HuH-7.5 (cell line): ENCODE data around the gene C9.
"Not testable (repeated sequence)": the region's sequence is repeated elsewhere in the genome, so short reads cannot be mapped to it uniquely, and the experiment has no call there.

Experiments
- DNase-seq: peaks from one replicate; pipeline ENCODE4 v3.0.0; 2011; ENCODE audit warnings: low spot score

The C9 gene

DNA sequence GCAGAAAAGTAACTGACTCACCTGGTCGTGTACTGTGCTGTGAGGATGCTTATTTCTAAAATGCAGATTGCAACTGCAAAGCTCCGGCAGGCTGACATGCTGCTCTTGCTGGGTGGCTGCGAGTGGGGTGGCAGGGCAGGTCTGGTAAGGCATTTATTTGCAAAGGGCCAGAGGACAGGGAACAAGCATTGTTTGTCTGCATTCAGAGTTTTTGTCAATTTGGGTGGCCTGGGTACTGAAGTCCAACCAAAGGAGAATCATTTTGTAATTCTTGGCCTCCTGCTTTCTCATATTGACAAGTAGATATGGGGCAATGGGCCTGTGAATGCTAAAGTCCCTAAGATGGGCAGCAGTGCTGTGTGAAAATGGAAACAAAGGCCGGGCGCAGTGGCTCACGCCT is at the start of gene C9:
Gene C9 (minus strand): TSS at position 129 of the 400 bp plus-strand sequence. CDS start 31 bp downstream, at position 98.
- DNase-seq, result no peak

DNA sequence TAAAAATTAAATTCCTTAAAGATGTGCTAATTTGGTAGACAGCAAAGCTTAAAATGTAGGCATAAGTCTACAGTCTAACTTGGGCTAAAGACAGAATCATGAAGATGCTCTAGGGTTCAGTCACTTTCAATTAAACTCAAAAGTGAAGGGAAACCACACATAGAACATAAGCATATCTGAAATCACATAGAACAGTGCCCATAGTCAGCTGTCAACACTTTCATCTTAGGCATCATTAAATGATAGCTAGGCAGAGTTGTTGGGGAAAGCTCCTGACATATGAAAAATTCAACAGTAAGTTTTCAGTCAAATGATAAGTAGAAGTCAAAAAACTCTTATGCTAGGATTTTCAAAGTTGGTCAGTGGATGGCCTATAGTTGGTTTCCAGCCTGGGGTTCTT is 49.5 kb upstream of the C9 start:
- no peak for DNase-seq

DNA sequence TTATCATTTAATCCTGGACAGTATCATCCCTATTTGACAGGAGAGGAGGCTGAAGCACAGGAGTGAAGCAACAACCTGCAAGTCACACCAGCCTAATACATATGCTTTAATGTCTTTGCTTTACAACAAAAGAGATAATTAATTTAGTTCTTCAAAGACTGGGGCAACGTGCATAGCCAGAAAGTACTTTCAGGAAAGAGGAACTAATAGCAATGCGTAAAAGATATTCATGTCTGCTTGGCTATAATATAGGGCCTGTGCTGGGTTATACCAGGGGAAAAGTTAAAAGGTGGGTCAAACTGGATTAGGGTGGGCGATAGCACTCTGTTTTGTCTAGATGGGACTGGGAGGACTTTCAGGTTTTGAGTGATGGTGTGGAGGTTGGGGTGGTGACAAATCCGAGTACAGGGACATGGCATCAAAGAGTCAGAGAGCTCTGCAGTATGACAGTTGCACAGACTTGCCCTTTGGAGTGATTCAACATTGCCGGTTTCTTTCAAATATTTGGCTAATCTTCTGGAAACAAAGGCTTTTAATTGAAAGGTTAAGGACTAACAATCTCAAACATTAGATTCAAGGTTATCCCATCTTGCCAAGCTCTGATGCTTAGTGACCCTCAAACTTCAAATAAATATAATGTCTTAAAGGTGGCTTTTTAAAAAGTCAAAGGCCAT is 48.6 kb upstream of the C9 start:
- DNase-seq, result no peak

DNA sequence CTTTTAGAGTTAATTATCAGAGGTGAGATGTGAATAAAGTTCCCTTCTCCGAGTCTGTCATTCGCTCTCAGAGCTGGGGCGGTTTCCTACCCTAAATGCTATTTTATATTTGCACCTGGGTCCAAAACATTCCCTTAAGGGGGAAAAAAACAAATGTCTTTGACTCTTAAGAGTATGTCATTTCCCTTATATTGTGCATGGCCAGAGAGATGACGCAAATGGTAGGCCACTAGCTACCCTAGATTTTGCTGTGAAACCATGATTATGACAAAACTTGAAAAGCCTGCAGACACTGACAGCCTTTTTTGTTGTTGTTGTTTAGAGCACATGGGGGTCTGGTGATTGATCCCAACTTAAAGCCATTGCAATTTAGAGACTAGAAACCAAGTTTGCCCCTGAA is 47.7 kb upstream of the C9 start:
- DNase-seq, result no peak

DNA sequence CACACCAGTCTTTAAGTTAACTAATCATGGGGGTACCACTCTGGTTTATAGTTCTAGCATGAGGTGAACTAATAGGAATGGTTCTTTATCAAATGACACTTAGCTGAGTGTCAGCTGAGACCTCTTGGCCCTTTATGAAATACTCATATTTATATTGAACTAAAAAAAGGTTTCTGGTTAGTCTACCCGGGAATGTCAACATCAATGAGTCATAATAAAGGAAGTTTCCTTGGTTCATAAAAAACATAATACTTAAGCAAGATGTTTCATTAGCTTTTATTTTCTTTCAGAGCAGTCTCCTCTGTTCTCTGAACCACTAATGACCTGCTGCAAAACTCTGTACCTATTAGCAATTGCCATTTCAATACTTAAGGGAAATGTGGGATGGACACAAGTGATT is 46.8 kb upstream of the C9 start:
- DNase-seq, result no peak

DNA sequence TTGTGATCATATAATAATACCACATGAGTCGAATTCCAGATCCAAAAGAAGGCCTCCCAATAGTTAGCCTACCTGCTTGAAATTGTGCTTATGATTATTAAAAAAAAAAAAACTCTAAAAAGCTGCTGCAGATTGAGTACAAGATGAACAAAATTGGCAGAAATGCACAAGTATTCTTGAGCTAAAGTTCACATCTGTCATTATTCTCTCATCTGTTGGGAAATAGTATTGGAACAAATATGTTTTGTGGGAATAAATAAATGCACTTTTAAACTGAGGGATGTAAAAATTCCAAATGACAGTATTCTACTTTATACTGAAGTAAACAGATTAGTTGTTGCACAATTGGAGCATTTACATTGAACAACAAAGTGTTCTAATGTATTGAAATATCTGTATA is 44.7 kb upstream of the C9 start:
- no peak for DNase-seq

DNA sequence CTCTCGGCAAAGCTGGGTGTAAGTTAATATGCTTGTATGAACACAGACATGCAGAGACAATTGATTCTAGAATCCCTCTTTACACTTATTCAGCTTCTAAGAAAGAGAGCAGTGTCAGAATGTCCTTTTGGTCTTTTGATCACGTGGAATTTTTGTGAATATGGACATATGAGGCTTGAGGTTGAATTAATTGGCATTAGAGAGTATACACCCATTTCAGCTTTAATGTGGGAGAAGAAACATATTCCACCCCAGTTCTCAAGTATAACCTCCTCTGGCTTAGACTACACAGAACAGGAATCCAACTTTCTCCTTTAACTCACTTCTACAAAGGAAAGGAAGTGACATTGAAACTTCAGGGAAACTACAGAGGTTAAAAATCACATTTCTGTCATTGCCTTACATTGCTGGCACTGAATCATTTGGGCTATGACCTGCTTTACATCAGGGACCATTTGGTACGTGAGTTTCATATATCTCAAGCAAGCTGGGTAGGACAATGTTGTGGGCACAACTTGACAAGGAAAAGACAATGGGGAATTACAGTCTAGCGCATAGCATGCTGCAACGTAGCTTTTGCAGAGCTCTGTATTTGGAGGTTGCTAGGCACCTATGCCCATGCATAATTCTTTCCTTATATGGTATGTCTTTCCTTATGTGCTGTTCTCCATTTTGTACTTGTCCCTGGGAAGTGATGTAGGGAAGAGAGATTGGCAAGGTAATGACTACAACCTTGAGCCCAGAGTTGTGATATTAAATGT is 41.0 kb upstream of the C9 start:
- no peak for DNase-seq

DNA sequence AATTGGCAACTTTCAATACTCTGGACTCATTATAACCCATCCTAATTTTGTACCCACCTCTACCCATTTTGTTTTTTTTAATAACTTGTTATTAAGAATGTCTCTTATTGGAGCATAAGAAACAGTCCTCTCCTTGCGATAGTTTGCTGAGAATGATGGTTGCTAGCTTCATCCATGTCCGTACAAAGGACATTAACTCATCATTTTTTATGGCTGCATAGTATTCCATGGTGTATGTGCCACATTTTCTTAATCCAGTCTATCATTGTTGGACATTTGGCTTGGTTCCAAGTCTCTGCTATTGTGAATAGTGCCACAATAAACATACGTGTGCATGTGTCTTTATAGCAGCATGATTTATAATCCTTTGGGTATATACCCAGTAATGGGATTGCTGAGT is 39.5 kb upstream of the C9 start:
- DNase-seq, result not testable (repeated sequence)

DNA sequence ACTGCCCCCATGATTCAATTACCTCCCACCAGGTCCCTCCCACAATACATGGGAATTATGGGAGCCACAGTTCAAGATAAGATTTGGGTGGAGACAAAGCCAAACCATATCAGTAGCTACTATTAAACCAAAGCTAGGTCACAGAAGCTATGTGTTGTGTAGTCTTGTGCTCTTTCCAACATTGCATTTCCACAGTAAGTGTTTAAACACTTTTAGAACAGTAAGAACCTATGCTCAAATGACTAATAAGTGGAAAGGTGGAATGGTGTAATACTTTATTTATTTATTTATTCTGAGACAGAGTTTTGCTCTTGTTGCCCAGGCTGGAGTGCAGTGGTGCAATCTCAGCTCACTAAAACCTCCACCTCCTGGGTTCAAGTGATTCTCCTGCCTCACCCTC is 37.8 kb upstream of the C9 start:
- DNase-seq, result not testable (repeated sequence)

DNA sequence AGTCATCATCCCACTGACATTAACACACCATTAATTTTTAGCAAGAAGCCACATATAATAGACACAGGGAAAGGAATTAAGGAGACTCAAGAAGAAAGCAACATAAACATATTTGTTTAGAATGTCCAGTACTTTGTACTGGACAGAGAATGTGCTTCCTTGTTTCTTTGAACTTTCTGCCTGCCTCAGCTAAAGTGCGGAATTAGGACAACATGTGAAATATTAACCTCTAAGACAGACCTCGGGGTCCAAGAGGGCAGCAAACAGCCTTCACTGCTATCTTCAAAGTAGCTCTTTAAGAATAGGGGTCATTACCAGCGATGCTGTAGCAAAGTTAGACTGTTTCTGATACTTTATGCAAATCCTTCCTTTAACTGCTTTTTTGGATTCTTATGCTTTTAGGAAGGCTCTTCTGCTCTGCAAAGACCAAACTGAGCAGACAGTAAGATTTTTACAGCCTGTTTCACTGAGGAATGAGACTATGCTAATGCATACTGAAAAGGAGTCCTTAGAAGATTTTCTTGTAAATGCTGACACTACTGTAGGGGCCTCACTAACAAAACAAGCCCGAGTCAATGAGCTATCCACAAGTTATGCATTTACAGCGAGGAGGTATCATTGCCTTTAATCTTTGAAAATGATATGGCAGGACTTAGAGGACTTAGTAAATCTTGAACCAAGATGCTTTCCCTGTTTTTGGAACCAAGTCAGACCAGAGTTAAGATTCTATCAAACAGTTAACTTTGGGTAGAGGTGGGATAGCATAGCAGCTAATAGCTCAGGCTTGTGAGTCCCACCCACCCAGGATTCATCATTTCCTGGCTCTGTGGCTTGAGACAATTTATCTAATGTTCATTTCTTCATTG is 36.7 kb upstream of the C9 start:
- no peak for DNase-seq

DNA sequence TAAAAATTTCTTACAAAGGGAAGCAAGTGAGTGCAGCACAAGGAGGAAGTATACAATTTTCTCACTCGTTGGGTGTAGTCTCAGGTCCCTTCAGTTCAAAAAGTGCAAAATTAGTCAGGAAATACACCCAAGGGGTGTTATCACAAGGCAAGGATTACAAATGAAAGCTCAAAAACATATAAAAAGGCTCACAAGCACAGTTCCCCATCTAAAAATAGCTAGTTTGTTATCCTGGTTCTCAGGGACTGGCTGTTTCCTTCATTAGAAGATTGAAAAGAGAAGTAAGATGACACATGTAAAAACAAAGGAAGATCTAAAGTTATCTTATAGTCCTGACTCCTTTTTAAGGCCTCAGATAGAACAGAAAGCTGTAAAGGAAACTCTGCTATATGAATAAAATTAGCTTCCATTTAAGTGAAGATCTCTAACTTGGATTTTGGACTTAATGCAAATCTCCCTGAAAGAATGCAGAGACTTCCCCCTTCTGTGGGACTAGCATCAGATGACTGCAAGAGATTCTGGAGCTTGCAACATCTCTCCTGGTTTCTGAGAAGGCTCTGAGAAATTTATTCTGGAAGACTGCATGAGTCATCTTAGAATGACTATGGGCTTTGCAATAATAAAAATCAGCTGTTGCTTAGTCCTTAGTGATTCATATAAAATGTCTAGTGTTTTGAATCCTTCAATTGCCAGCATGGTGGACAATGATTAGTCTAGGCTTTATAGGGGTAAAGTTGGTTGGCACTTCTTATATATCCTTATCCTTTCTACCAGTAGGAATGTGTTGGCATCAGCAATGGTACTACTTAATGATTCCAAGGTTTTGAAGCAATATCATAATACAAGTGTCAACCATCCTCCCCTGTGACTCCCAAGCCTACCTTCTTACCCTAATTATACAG is 35.1 kb upstream of the C9 start:
- no peak for DNase-seq

DNA sequence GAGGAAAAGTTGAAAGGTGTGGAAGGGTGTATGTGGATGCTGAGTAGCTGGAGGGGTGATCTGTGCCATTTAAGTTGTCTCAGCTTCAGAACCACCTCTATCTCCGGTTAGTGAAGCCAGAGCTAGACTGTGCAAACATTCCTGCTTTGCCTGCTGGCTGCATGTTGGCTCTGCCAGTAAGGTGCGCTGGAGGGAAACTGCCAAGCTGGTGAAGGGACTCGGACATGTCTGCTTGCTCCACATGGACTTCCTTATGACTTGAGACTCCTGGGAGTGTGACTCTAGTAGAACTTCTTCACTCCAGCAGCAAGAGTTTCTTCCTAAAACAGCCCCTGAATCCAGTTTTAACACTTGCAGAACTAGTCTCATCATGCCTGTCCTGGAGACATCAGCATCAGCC is 32.5 kb upstream of the C9 start:
- no peak for DNase-seq

DNA sequence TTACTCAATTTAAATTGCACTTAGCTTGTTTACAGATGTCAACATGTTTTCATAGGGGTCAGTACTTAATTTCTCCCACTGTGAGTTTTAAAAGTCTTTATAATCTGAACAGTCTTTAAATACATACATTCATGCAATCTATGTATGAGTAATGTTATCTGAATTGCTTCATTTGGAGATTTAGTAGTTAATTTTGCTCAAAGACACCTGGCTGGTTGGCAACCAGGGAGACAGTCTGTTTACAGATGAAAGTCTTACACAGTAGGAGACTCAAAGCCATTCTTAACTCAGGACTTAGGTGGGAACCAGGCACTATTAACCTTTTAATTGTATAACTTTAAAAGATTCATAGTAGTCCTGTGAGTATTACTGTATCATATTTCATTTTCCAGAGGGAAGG is 31.2 kb upstream of the C9 start:
- DNase-seq, result no peak

DNA sequence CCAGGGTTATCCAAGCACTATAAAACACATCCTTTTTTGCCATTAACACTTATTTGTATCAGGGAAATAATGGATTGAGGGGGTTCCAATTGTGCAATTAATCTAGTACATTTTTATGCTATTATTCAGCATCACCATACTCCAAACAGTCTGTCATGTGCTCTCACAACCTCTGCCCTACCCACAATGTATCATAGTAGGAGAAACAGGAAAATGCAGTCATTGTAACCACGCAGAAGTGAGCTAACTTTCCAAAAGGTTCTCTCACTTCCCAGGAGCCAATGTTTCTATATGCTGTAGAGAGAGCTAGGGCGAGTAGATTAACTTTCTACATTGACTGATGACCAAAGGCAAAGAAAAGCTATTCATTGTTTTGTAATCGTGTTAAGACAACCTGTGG is 30.7 kb upstream of the C9 start:
- no peak for DNase-seq

DNA sequence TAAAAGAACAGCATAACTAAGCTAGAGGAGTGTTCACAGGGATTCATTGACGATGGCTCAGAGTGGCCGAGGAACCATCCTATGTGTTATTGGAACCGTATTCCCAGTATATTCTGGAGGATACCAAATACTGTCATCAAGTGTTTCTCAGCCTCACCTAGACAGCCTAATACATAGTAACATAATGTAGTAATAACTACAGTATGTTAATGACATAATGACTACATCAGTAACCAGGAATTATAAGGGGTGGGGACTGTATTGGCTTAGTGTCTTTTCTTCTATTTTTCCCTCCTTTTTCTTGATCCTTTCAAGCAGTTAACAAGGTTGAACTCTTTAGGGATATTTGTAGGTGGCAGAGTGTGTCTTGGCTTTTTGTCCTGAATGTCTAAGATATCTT is 26.6 kb upstream of the C9 start:
- DNase-seq, result no peak

DNA sequence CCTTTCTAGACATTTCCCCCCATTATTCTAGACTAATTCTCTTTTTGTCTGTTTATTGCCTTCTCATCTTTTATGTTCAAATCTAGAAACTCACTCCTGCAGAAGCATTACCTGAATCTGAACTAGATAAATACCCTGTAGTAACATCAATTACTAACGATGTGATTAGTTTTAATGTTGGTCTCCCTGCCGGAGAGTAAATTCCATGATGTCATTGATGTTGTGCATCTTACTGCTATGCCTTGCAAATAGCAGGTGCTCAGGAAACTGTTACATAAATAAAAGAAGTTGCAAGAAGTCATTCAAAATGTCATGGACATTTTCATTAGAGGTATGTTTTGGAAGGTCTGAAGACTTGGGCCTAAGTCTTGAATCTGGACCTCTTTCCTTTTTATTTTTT is 23.0 kb upstream of the C9 start:
- no peak for DNase-seq

DNA sequence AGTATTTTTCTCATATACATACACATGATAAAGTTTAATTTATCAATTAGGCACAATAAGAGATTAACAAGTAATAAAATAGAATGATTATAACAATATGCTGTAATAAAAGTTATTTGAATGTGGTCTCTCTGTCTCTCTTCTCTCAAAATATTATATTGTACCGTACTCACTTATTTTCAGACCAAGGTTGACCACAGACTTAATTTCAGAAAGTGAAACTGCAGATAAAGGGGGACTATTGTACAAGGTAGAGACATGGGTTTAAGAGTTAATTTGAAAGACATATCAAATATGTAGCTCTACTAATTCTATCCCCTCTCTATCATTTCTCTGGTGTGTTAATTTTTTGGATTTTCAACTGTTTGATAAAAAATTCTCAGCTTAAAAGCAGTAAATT is 20.0 kb upstream of the C9 start:
- DNase-seq, result no peak

DNA sequence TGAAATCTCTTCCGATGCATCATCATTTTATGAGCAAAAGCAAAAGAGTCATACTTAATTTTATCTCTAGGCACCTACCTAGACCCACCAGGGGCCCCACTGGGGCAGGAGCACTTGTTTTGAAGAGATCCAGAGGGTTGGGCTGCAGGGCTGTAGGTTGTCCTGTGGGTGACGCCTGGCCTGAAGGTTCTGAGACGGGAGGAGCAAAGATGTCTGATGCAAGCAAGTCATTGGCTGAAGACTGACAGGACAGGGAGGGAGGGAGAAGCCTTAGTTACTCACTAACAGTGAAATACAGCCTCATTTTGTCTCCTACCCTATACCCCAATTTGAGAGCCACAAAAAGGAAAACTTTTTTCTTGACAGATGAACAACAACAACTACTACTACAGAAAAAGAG is 17.1 kb upstream of the C9 start:
- DNase-seq, result no peak

DNA sequence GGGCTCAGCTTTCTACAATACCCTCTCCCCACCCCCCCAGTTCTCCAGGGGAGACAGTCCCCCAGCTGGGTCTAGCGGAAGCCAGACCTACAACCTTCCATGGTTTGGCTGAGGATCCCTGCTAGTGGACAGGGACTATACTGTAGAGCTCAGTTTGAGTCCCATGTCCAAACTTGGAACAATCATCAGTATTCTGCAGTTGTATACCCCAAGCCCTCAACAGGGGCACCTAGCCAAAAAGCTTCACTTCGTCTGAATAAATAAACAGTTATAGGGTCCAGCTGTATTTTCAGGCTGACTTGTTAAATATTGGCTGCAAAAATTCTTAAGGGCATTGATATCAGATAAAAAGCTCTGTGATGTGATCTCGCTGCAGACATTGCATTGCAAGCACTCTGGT is 15.4 kb upstream of the C9 start:
- DNase-seq, result no peak

DNA sequence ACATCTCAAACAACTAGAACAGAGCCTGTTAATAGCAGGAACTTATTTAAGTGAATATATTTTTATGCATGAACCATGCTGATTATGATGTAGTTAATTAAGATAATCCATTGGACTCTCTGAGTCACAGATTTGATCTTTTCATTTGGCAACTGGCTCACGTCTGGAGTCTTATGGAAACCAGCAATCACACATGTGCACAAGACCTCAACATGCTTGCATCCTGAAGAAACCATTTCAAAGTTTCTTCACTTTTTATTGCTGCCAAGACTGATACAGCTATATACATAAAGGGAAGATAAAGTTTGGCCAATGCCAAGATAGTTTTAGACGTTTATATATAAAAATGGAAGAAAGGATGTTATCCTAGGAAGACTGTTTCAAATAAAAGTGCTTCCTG is 13.3 kb upstream of the C9 start:
- no peak for DNase-seq

DNA sequence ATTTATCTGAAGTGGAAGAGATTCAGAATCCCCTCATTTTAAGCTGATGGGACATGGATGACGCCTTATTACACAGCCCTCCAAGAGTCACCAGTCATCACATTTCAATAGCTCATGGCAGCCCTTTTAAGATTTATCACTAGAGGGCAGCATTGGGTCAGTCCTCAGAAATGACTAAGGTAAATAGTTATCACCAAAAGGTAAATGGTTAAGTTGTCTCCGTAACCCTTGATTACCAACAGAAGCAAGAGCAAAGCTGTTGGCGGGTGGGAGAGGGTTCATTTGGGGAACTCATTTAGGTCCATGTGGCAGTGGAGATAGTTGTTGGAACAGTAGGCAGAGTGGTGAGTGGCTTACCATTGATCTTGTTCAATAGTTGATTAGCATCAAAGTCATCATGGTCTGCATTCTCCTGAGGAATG is 12.0 kb upstream of the C9 start:
- DNase-seq, result peak; percentile 47

DNA sequence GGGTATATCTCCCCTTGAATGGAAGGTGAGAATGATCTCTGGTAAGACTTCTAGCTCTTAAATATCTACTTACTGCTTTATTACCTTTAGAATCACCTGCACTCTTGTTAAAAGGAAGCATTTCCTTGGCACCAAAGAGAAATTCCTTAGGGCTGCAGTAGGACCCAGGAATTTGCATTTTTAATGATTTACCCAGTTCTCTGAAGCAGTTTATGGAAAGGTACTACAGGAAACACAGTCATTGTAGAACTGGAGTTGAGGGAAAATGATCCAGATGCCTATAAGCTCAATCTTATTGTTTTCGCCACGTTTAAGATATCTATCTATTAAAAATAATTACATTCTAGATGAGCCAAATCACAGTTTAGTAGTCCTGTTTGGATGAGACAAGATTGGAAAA is 9.5 kb upstream of the C9 start:
- no peak for DNase-seq
